Astrocyte (in vitro differentiated cells and primary cell): ENCODE data around the gene ZNF860. TPM values are rescaled to one million over a fixed set of nuclear protein-coding genes. Genes with fewer than 3 reads are reported as not detected.

ENCODE experiments used
- DNase-seq: peaks from one replicate; pipeline ENCODE4 v3.0.0-alpha.2; 2010; ENCODE audit warnings: low read depth
- FAIRE-seq: peaks from 2 replicates; lab custom pipeline; 2011; peaks lifted over from hg19 to GRCh38; lab: Jason Lieb, UNC
- H2AFZ ChIP-seq: 2 replicates; pipeline ENCODE4 v1.6.0; 2012; ENCODE audit warnings: low read depth, low read length, inconsistent platforms
- H3K27ac ChIP-seq: 2 replicates; pipeline ENCODE4 v1.5.1; 2011; ENCODE audit warnings: low read depth, low read length, inconsistent platforms
- H3K27me3 ChIP-seq: 2 replicates; pipeline ENCODE4 v1.6.0; 2011; ENCODE audit warnings: low read length, inconsistent platforms; ENCODE audit not compliant: insufficient read depth
- H3K36me3 ChIP-seq: 2 replicates; pipeline ENCODE4 v1.5.1; 2011; ENCODE audit warnings: low read length, inconsistent platforms; ENCODE audit not compliant: insufficient read depth
- H3K4me1 ChIP-seq: 2 replicates; pipeline ENCODE4 v1.5.1; 2011; ENCODE audit warnings: low read length, inconsistent platforms; ENCODE audit not compliant: insufficient read depth
- H3K4me2 ChIP-seq: 2 replicates; pipeline ENCODE4 v1.6.0; 2012; ENCODE audit warnings: low read length, inconsistent platforms
- H3K4me3 ChIP-seq: 2 replicates; pipeline ENCODE4 v1.5.1; 2011; ENCODE audit warnings: low read depth, mild to moderate bottlenecking, low read length, inconsistent platforms; ENCODE audit not compliant: insufficient read depth
- H3K79me2 ChIP-seq: 2 replicates; pipeline ENCODE4 v1.6.0; 2012; ENCODE audit warnings: mild to moderate bottlenecking, low read length, inconsistent platforms; ENCODE audit not compliant: insufficient read depth
- H3K9ac ChIP-seq: 2 replicates; pipeline ENCODE4 v1.6.0; 2012; ENCODE audit warnings: mild to moderate bottlenecking, low read length, inconsistent platforms
- H3K9me3 ChIP-seq: 2 replicates; pipeline ENCODE4 v1.5.1; 2012; ENCODE audit warnings: low read depth, mild to moderate bottlenecking, low read length, inconsistent platforms; ENCODE audit not compliant: insufficient read depth
- H4K20me1 ChIP-seq: 2 replicates; pipeline ENCODE4 v1.6.0; 2012; ENCODE audit warnings: low read length, inconsistent platforms; ENCODE audit not compliant: insufficient read depth
- H3K27ac Mint-ChIP-seq: one replicate; pipeline ENCODE4 v1.8.0; 2021; ENCODE audit warnings: mild to moderate bottlenecking, mixed read lengths; ENCODE audit not compliant: unreplicated experiment
- H3K27me3 Mint-ChIP-seq: one replicate; pipeline ENCODE4 v1.8.0; 2021; ENCODE audit warnings: low read depth, mixed read lengths; ENCODE audit not compliant: unreplicated experiment
- H3K36me3 Mint-ChIP-seq: one replicate; pipeline ENCODE4 v1.8.0; 2021; ENCODE audit warnings: low read depth, mixed read lengths; ENCODE audit not compliant: unreplicated experiment
- H3K4me1 Mint-ChIP-seq: one replicate; pipeline ENCODE4 v1.8.0; 2021; ENCODE audit warnings: low read depth, mixed read lengths; ENCODE audit not compliant: unreplicated experiment
- H3K4me3 Mint-ChIP-seq: one replicate; pipeline ENCODE4 v1.8.0; 2021; ENCODE audit warnings: mild to moderate bottlenecking, moderate library complexity, mixed read lengths; ENCODE audit not compliant: unreplicated experiment
- H3K9me3 Mint-ChIP-seq: one replicate; pipeline ENCODE4 v1.8.0; 2021; ENCODE audit warnings: mild to moderate bottlenecking, mixed read lengths; ENCODE audit not compliant: unreplicated experiment
- EZH2 ChIP-seq: IDR thresholded peaks from 2 replicates; pipeline ENCODE4 v1.6.1; 2012; ENCODE audit warnings: mild to moderate bottlenecking, low read length, inconsistent platforms; ENCODE audit not compliant: insufficient read depth
- total RNA-seq: library from RNA; stranded (reverse); gene quantifications from 2 replicates; pipeline ENCODE4 v1.2.1, GENCODE V29; 2021
- TF ChIP-seq, protein P1 (sequence below): IDR thresholded peaks from 2 replicates; pipeline ENCODE4 v1.5.1; 2011; ENCODE audit warnings: low read depth, mild to moderate bottlenecking, inconsistent platforms, low read length, moderate library complexity; ENCODE audit not compliant: insufficient read depth

ZNF860 gene
- total RNA-seq, 1 donor from 2014 or later = 3.7 TPM

DNA sequence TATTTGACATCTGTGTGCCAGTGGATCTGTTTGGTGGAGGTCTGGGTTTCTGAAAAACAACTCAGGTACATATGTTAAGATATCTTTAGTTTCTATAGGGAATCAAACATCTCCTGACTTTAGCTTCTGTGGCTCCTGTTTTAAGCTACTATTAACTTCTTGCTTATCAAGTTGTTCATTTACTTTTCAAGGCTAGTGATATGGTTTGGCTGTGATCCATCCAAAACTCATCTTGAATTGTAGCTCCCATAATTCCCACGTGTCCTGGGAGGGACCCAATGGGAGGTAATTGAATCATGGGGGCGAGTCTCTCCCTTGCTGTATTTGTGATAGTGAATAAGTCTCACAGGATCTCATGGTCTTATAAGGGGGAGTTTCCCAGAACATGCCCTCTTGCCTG lies 41.4 kb downstream of the ZNF860 start:
- no peaks in the 10 kb centered on the region for H4K20me1 ChIP-seq
- no peak for TF ChIP-seq EZH2
- TF ChIP-seq, protein P1, sequence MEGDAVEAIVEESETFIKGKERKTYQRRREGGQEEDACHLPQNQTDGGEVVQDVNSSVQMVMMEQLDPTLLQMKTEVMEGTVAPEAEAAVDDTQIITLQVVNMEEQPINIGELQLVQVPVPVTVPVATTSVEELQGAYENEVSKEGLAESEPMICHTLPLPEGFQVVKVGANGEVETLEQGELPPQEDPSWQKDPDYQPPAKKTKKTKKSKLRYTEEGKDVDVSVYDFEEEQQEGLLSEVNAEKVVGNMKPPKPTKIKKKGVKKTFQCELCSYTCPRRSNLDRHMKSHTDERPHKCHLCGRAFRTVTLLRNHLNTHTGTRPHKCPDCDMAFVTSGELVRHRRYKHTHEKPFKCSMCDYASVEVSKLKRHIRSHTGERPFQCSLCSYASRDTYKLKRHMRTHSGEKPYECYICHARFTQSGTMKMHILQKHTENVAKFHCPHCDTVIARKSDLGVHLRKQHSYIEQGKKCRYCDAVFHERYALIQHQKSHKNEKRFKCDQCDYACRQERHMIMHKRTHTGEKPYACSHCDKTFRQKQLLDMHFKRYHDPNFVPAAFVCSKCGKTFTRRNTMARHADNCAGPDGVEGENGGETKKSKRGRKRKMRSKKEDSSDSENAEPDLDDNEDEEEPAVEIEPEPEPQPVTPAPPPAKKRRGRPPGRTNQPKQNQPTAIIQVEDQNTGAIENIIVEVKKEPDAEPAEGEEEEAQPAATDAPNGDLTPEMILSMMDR = no peak
- H3K4me3 ChIP-seq = no peak overlapping the region
- Mint-ChIP-seq H3K4me1 (peaks cover 5% of the 10 kb centered on the region), H3K9me3 (peaks cover 2% of the 10 kb centered on the region), H3K27me3 (peaks cover 2% of the 10 kb centered on the region), H3K27ac (no peak overlapping the region), H3K4me3 (no peak overlapping the region), H3K36me3 (no peaks in the 10 kb centered on the region)
- no peak overlapping the region for H3K9ac ChIP-seq
- peaks cover 3% of the 10 kb centered on the region for H3K9me3 ChIP-seq
- no peak for FAIRE-seq
- no peaks in the 10 kb centered on the region for H3K4me1 ChIP-seq
- H3K79me2 ChIP-seq = no peaks in the 10 kb centered on the region
- no peaks in the 10 kb centered on the region for H3K27me3 ChIP-seq
- no peaks in the 10 kb centered on the region for H3K36me3 ChIP-seq
- no peak overlapping the region for H3K4me2 ChIP-seq
- no peak for DNase-seq
- no peak overlapping the region for H2AFZ ChIP-seq
- H3K27ac ChIP-seq = no peak overlapping the region

DNA sequence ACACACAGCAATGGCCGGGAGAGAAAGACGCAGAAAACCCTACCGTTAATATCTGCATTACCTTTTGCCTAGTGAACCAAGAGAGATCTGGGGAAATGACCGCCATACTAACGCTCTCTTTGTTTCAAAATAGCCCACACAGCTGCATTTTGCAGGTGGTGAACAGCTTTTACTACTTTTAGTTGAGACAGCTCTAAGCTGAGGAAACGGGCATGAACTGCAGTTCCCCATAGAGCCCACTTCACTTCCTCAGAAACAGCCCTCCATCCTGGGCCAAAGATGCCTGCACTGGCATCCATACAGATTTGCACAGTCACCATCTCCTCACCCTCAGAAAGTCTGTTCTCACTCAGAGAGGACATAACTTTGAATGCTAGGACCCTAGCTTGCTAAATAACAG lies 45.0 kb downstream of the ZNF860 start:
- FAIRE-seq (no peak), DNase-seq (no peak)
- H3K27me3 Mint-ChIP-seq = peaks cover 3% of the 10 kb centered on the region

DNA sequence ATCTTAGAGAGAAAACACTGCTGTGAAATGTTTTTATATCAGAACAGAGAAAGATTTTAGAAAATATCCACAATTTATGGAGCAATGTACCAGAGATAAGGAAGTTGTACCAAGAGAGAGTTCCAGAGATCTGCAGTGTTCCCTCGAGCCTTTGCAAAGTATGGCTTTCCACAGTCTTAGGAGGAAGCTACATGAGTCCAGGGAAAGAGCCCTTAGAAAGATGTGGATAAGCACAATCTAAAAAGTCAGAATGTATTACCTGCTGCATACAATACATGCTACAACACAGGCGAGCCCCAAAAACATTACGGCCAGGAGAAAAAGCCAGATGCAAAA lies 56.4 kb downstream of the ZNF860 start:
- no peak overlapping the region for H3K4me3 Mint-ChIP-seq
- H3K36me3 ChIP-seq = no peaks in the 10 kb centered on the region
- peaks cover 4% of the 10 kb centered on the region for H3K9me3 ChIP-seq
- H3K4me1 ChIP-seq = peaks cover 3% of the 10 kb centered on the region
- H3K27me3 Mint-ChIP-seq = peaks cover 2% of the 10 kb centered on the region
- H3K4me2 ChIP-seq = no peak overlapping the region
- FAIRE-seq = no peak
- H3K4me3 ChIP-seq = no peak overlapping the region
- no peaks in the 10 kb centered on the region for H3K36me3 Mint-ChIP-seq
- H3K9ac ChIP-seq = no peak overlapping the region
- peaks cover 14% of the 10 kb centered on the region for H3K9me3 Mint-ChIP-seq
- H3K27ac Mint-ChIP-seq = no peak overlapping the region
- TF ChIP-seq, protein P1 = no peak
- TF ChIP-seq EZH2 = no peak
- peaks cover 5% of the 10 kb centered on the region for H3K4me1 Mint-ChIP-seq
- H3K27ac ChIP-seq = no peak overlapping the region
- no peak overlapping the region for H2AFZ ChIP-seq
- H4K20me1 ChIP-seq = no peaks in the 10 kb centered on the region
- H3K27me3 ChIP-seq = no peaks in the 10 kb centered on the region
- no peak for DNase-seq
- H3K79me2 ChIP-seq = no peaks in the 10 kb centered on the region

More for the DNA sequence above, 45.0 kb downstream of the ZNF860 start:
- no peak overlapping the region for H3K4me3 Mint-ChIP-seq
- Histone ChIP-seq H4K20me1 (no peaks in the 10 kb centered on the region), H3K4me2 (no peak overlapping the region), H3K4me3 (no peak overlapping the region), H3K27me3 (no peaks in the 10 kb centered on the region), H3K9me3 (peaks cover 3% of the 10 kb centered on the region), H2AFZ (no peak overlapping the region), H3K4me1 (no peaks in the 10 kb centered on the region), H3K79me2 (no peaks in the 10 kb centered on the region), H3K27ac (no peak overlapping the region), H3K9ac (no peak overlapping the region), H3K36me3 (no peaks in the 10 kb centered on the region)
- H3K4me1 Mint-ChIP-seq = no peaks in the 10 kb centered on the region
- peaks cover 2% of the 10 kb centered on the region for H3K9me3 Mint-ChIP-seq
- H3K27ac Mint-ChIP-seq = no peak overlapping the region
- no peaks in the 10 kb centered on the region for H3K36me3 Mint-ChIP-seq
- TF ChIP-seq, protein P1 = no peak
- TF ChIP-seq EZH2 = no peak
